Gastrocnemius medialis (tissue), 4 donors: ENCODE data around the gene TMED3. TPM values are rescaled to one million over a fixed set of nuclear protein-coding genes. Genes with fewer than 3 reads are reported as not detected.

Source experiments
- ATAC-seq, 2 donors: fragments of 150-250 bp; one replicate each; pipeline ENCODE4 v1.9.1; 2016
- DNase-seq, 2 donors: peaks; one replicate each; pipeline ENCODE4 v3.0.0-alpha.2; 2019
- H3K27ac ChIP-seq, 4 donors: fragments of 200-600 bp; sonication (generic); 1 replicate in 1 of 4; 2 replicates in 3 of 4; pipeline ENCODE4 v1.5.1; 2016 to 2018; ENCODE audit warnings: mild to moderate bottlenecking in 2 of 4, moderate library complexity in 1 of 4
- H3K27me3 ChIP-seq, 3 donors: fragments of 200-600 bp; sonication (generic) in 2 of 3; 1 replicate in 1 of 3; 2 replicates in 2 of 3; pipeline versions ENCODE4 v1.5.1 to v1.6.0; 2016 to 2019; ENCODE audit warnings: mild to moderate bottlenecking in 1 of 3, moderate library complexity in 1 of 3
- H3K36me3 ChIP-seq, 2 donors: fragments of 200-600 bp; sonication (generic) in 1 of 2; one replicate each; pipeline ENCODE4 v1.5.1; 2017 to 2018
- H3K4me1 ChIP-seq, 2 donors: fragments of 200-600 bp; sonication (generic) in 1 of 2; one replicate each; pipeline ENCODE4 v1.5.1; 2016 to 2017; ENCODE audit warnings: mild to moderate bottlenecking in 2 of 2
- H3K4me3 ChIP-seq, 4 donors: fragments of 200-600 bp; sonication (generic) in 3 of 4; 1 replicate in 1 of 4; 2 replicates in 3 of 4; pipeline ENCODE4 v1.5.1; 2016 to 2019; ENCODE audit warnings: mild to moderate bottlenecking in 2 of 4
- H3K9me3 ChIP-seq, 3 donors: fragments of 200-600 bp; sonication (generic) in 2 of 3; 1 replicate in 1 of 3; 2 replicates in 2 of 3; pipeline ENCODE4 v1.5.1; 2016 to 2019
- CTCF ChIP-seq, 5 experiments: fragments of 450-650 bp in 3 of 5; fragments of 200-600 bp in 2 of 5; sonication (generic) in 2 of 5; IDR thresholded peaks in 4 of 5; conservative IDR thresholded peaks in 1 of 5; 1 replicate in 4 of 5; 2 replicates in 1 of 5; pipeline ENCODE4 v1.5.1; 2016 to 2019; ENCODE audit warnings: antibody characterized with exemption in 5 of 5, mild to moderate bottlenecking in 3 of 5, moderate library complexity in 3 of 5
- POLR2A ChIP-seq, 2 donors: fragments of 450-650 bp; IDR thresholded peaks; one replicate each; pipeline ENCODE4 v1.6.1; 2017; ENCODE audit warnings: antibody characterized with exemption in 2 of 2, mild to moderate bottlenecking in 2 of 2, moderate library complexity in 2 of 2
- in situ Hi-C, 4 donors: fragments of 200-750 bp; cut with MboI; loops; one replicate each; pipeline versions ENCODE4 v1.15.0 to v1.8.0; 2017; ENCODE audit warnings: low sequenced_read_pairs in 4 of 4
- intact Hi-C: fragments of 100-400 bp; cut with DNase I; formaldehyde crosslinking; loops from one replicate; pipeline ENCODE4 v1.15.1; 2023; ENCODE audit warnings: low total_unique reads
- total RNA-seq, 4 donors: library from RNA; depleted of rRNA; stranded (reverse); fragments of >200 nt; gene quantifications; one replicate each; pipeline versions ENCODE4 v1.1.0 to v1.2.3, GENCODE V29; 2016

Gene TMED3
- total RNA-seq, 4 donors from 2014 or later = 1.3 to 7.0 (median 5.4) TPM

GRCh38 chr15:79357566-79357965 lies 46.7 kb downstream of the TMED3 start:
- intact Hi-C loops (no loop called here), in situ Hi-C loops (no loop called here)
- no peak overlapping the region for H3K27ac ChIP-seq
- TF ChIP-seq POLR2A (IDR thresholded peaks at IDR 0.05) (no peak), CTCF (IDR thresholded peaks at IDR 0.05 in 4 of 5, conservative IDR thresholded peaks at IDR 0.05 in 1 of 5) (no peak)
- H3K4me3 ChIP-seq = no peak overlapping the region
- no peaks in the 10 kb centered on the region for H3K27me3 ChIP-seq
- ATAC-seq (no peak), DNase-seq (no peak)
- no peaks in the 10 kb centered on the region for H3K9me3 ChIP-seq
- H3K36me3 ChIP-seq = no peaks in the 10 kb centered on the region
- H3K4me1 ChIP-seq = no peaks in the 10 kb centered on the region

- no peaks in the 10 kb centered on the region for H3K4me1 ChIP-seq
- H3K27me3 ChIP-seq = no peaks in the 10 kb centered on the region
- TF ChIP-seq CTCF (IDR thresholded peaks at IDR 0.05 in 4 of 5, conservative IDR thresholded peaks at IDR 0.05 in 1 of 5) = no peak
- no peak for TF ChIP-seq POLR2A (IDR thresholded peaks at IDR 0.05)
- ATAC-seq (no peak), DNase-seq (no peak)
- no peak overlapping the region for H3K27ac ChIP-seq
- intact Hi-C loops (no loop called here), in situ Hi-C loops (no loop called here)
- H3K36me3 ChIP-seq = no peaks in the 10 kb centered on the region
- H3K4me3 ChIP-seq = no peak overlapping the region
- no peaks in the 10 kb centered on the region for H3K9me3 ChIP-seq
Observed at GRCh38 chr15:79358069-79358468, 47.2 kb downstream of the TMED3 start.

GRCh38 chr15:79364571-79365240 lies 53.8 kb downstream of the TMED3 start:
- TF ChIP-seq CTCF (IDR thresholded peaks at IDR 0.05 in 4 of 5, conservative IDR thresholded peaks at IDR 0.05 in 1 of 5) (no peak), POLR2A (IDR thresholded peaks at IDR 0.05) (no peak)
- Histone ChIP-seq H3K27me3 (no peaks in the 10 kb centered on the region), H3K36me3 (no peaks in the 10 kb centered on the region), H3K27ac (no peak overlapping the region), H3K4me1 (no peaks in the 10 kb centered on the region), H3K9me3 (no peaks in the 10 kb centered on the region), H3K4me3 (no peak overlapping the region)
- DNase-seq (no peak), ATAC-seq (no peak)
- in situ Hi-C loops = no loop called here
- intact Hi-C loops = no loop called here

- ATAC-seq (no peak), DNase-seq (no peak)
- in situ Hi-C loops = no loop called here
- no peaks in the 10 kb centered on the region for H3K27me3 ChIP-seq
- H3K4me3 ChIP-seq = no peak overlapping the region
- intact Hi-C loops = no loop called here
- no peak for TF ChIP-seq CTCF (IDR thresholded peaks at IDR 0.05 in 4 of 5, conservative IDR thresholded peaks at IDR 0.05 in 1 of 5)
- TF ChIP-seq POLR2A (IDR thresholded peaks at IDR 0.05) = no peak
- H3K27ac ChIP-seq = no peak overlapping the region
- H3K4me1 ChIP-seq = no peaks in the 10 kb centered on the region
- H3K9me3 ChIP-seq = no peaks in the 10 kb centered on the region
- no peaks in the 10 kb centered on the region for H3K36me3 ChIP-seq
Observed at GRCh38 chr15:79365765-79366164, 54.9 kb downstream of the TMED3 start.

GRCh38 chr15:79366691-79367090 lies 55.8 kb downstream of the TMED3 start:
- intact Hi-C loops (no loop called here), in situ Hi-C loops (no loop called here)
- ATAC-seq (no peak), DNase-seq (no peak)
- Histone ChIP-seq H3K4me1 (no peaks in the 10 kb centered on the region), H3K4me3 (no peak overlapping the region), H3K27ac (no peak overlapping the region), H3K9me3 (no peaks in the 10 kb centered on the region), H3K36me3 (no peaks in the 10 kb centered on the region), H3K27me3 (no peaks in the 10 kb centered on the region)
- TF ChIP-seq CTCF (IDR thresholded peaks at IDR 0.05 in 4 of 5, conservative IDR thresholded peaks at IDR 0.05 in 1 of 5) = no peak
- TF ChIP-seq POLR2A (IDR thresholded peaks at IDR 0.05) = no peak
